CD4-positive, alpha-beta T cell treated with Interleukin-12 subunit alpha and Interleukin-12 subunit beta, for 1 hour (primary cell): Measurements from ENCODE around the gene OTULINL.
A peak's percentile ranks its signal among the peaks of the same experiment; 100 is the strongest.

ENCODE experiments used
- DNase-seq: peaks from one replicate; pipeline ENCODE4 v3.0.0-alpha.2; 2020

Gene OTULINL

GRCh38 chr5:14607104-14607503 is 25.5 kb downstream of the OTULINL start:
- no peak for DNase-seq

- no peak for DNase-seq
Observed at GRCh38 chr5:14608169-14608568, 26.6 kb downstream of the OTULINL start.

- no peak for DNase-seq
Observed at GRCh38 chr5:14611737-14612136, 30.1 kb downstream of the OTULINL start.

GRCh38 chr5:14614490-14614889 is 32.9 kb downstream of the OTULINL start:
- no peak for DNase-seq

DNA sequence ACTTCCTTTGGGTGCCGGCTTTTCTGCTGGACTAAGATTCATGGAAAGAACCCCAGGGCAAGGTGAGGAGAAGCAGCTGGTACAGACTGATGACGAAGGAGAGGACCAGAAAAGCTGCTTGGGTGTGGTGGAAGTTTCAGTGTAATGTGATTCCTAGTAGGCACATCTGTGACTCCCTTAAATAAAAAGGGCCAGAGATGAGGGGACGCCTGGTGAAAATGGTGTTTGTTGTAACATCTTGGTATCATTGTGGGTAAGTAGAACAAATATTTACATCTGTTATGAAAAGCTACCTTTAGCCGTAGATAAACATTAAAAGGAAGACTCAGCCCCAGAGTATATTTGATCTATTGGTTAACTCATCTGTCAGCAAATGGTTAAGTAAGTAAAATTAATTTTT is 33.8 kb downstream of the OTULINL start:
- DNase-seq: no peak

DNA sequence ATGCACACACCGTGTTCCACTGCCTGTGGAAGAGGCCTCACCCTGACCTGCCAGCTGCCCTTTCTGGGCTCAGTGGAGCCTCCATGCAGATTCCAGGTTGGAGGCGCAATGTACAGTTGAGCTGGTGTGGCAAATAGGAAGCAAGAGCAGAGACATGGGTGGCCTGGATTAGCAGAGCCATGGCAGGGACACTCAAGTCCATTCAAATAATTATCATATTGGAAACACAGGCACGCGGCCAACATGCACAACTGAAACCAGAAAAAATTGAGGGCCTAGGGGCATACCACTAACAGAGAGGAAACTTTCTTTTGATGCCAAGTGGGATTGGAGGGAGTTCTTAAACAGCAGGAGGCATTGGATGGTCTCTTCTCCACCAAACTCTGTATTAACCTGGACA is 35.8 kb downstream of the OTULINL start:
- no peak for DNase-seq

DNA sequence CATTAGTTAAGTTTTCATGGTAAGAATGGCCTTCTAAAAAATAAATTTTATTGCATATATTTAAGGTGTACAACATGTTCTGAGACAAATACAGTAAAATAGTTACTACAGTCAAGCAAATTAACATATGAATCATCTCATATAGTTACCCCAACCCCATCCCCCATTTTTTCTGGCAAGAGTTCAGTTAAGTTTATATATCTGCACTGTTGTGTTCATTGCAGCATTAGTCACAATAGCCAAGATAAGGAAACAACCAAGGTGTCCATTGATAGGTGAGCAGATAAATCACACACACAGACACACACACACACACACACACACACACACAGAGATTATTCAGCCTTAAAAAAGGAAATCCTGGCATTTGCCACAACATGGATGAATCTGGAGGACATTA is 45.7 kb downstream of the OTULINL start:
- no peak for DNase-seq

- DNase-seq: peak; percentile 49
Observed at GRCh38 chr5:14628346-14628745, 46.8 kb downstream of the OTULINL start.

DNA sequence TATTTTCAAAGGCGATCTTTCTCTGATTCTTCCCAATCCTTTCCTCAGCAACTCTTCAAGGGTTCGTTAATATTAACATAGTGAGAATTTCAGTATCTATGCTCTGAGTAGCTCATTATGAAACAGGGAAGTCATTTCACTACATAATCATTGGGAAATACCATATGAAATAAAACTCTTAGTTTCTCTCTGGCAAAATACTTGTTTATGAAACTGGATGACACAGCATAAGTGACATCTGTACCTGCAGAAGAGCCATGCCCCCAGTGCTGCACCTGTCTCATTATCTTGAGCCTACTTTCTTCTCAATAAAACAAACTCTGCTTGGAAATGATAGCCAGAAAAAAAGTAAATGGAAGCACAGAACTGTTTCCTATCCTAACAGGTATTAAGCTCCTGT is 49.1 kb downstream of the OTULINL start:
- DNase-seq: no peak

GRCh38 chr5:14635656-14636055 is 54.1 kb downstream of the OTULINL start:
- no peak for DNase-seq

DNA sequence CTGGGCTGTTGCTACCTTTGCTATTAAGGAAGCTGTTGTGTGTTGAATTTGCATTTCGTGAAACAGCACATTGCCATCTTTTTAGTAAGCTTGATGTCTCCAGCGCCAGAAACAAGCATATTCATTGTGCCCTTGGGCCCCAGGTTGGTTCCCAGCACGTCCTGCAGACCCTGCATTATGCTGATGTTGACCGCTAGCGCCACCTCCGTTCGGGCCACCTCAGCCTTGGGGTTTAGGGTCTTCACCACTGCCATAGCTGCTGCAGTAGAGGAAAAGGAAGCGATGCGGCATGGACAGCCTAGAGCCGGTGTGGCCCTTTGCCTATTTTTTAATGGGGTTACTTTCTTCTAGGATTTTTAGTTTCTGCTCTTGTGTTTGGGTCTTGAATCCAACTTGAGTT is 59.2 kb downstream of the OTULINL start:
- no peak for DNase-seq

DNA sequence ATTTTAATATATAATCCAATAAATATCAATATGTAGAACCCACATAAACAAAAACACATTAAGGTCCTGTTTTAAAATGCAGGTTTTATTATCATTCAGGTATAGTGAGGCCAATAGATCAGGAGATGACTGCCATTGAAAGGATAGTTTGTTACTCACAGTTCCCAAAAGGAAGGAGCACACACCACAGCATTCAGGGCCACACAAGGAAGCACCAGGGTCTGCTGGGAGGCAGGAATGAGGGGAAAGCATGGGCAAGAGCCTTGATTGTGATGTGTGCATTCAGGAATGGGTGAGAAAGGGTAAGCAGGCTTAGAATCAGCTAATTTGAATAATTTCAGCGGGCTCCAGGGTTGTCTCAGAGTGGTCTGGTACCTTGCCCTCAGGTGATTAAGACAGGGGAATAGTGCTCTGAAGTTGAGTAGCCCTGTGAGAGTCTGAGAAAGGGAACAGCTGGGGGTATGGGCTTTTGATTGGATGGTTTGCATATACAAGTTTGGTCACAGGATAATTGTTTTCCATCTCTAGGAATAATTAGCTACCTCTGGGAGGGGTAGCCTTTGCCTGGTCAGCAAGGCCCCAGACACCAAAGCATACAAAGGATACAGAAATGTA is 63.1 kb downstream of the OTULINL start:
- DNase-seq: no peak

GRCh38 chr5:14650052-14650451 is 68.5 kb downstream of the OTULINL start:
- no peak for DNase-seq

DNA sequence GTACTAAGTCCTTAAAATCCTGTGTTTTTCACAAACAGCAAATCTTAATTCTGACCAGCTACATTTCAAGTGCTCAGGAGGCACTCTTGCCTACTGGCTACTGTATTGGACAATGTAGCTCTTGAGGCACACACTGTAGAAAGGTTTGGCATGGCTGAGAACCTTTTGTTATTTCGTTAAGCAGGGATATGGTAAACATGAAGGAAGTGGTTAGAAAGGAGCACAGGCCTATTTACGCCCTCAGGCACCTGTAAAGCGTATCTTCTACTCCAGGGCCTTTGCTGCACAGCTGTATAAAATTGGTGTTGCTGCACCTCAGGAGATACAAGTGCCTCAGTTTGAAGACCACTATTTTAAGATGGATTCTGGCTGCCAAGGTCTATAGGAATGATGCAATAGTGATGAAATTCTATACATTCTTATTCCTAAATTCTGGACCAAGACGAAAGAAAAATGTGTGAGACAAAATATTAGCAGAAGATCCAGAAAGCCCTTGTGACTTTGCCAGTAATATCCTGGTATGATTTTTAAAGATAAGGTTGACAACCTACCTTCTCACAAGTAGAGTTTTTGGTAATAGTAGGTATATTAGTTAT is 73.7 kb downstream of the OTULINL start:
- no peak for DNase-seq

DNA sequence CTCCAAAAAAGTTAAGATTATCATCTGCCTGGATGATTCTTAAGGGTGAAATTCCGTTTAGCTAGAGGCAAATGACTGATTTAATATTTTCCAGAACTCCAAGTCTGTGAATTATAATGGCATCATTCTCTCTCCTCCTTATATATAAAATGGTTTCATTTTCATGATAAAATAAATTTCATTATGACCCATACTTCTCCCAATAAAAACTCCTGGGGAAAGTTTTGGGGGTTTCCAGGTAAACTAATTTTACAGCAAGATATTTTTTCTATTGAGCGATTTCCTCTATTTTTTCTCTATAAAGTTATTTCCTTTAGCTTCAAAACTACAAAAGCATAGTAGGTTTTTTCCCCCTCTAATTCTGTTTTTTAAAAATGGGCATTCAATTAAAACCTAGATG is 75.3 kb downstream of the OTULINL start:
- DNase-seq: no peak

DNA sequence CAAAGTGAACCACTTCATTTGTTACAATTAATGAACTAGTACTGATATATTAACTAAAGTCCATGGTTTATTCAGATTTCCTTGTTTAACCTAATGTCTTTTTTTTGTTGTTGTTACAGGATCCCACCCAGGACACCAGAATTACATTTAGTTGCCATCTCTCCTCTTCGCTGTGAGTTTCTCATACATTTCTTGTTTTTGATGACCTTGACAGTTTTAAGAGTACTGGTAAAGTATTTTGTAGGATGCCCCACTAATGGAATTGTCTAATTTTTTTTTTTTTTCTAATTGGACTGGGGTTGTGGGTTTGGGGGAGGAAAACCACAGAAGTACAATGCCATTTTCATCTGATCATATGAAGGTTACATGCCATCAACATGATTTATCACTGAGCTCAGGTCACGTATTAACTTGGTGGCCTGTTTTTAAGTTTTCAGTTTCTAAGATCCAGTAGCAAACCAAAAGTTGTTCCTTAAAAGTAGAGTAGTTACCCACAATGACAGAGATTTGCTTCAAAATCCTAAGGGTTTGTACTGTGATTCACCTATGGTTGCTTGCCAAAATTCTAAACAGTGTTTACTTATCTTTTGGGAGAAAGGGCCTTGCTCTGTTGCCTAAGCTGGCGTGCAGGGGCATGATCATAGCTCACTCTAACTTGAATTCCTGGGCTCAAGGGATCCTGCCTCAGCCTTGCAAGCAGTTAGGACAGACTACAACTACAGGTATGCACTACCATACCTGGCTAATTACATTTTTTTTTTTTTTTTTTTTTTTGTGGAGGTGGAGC is 78.4 kb downstream of the OTULINL start:
- no peak for DNase-seq

- DNase-seq: no peak
Observed at GRCh38 chr5:14660833-14661232, 79.2 kb downstream of the OTULINL start.
